ENCODE measurements around the gene DOCK2.

- no peak for TF ChIP-seq SIN3A (IDR thresholded peaks at IDR 0.05; ENCODE audit: borderline replicate concordance, insufficient read depth, low read length)
- TF ChIP-seq REST (IDR thresholded peaks at IDR 0.05; ENCODE audit: insufficient read depth in 1 of 2, low read depth in 2 of 2, low read length in 2 of 2), result no peak
- no peak for TF ChIP-seq FOXP2 (optimal IDR thresholded peaks at IDR 0.05; ENCODE audit: borderline replicate concordance, extremely low read depth, extremely low read length, insufficient read depth)
- no peak for TF ChIP-seq POLR2AphosphoS5 (IDR thresholded peaks at IDR 0.05; ENCODE audit: low read depth, low read length)
- no peak for TF ChIP-seq TAF1 (IDR thresholded peaks at IDR 0.05; ENCODE audit: borderline replicate concordance, insufficient read depth, low read length)
Measured at GRCh38 chr5:169647566-169647965, 10.5 kb downstream of the DOCK2 start.
